Measurements from ENCODE around the gene KRTAP5-7.

KRTAP5-7 gene

GRCh38 chr11:71498091-71498490, 29.0 kb upstream of the KRTAP5-7 start:
- Histone ChIP-seq H3K27ac (no peak overlapping the region), H3K4me3 (no peak overlapping the region)
- TF ChIP-seq, protein P1, sequence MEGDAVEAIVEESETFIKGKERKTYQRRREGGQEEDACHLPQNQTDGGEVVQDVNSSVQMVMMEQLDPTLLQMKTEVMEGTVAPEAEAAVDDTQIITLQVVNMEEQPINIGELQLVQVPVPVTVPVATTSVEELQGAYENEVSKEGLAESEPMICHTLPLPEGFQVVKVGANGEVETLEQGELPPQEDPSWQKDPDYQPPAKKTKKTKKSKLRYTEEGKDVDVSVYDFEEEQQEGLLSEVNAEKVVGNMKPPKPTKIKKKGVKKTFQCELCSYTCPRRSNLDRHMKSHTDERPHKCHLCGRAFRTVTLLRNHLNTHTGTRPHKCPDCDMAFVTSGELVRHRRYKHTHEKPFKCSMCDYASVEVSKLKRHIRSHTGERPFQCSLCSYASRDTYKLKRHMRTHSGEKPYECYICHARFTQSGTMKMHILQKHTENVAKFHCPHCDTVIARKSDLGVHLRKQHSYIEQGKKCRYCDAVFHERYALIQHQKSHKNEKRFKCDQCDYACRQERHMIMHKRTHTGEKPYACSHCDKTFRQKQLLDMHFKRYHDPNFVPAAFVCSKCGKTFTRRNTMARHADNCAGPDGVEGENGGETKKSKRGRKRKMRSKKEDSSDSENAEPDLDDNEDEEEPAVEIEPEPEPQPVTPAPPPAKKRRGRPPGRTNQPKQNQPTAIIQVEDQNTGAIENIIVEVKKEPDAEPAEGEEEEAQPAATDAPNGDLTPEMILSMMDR (IDR thresholded peaks at IDR 0.05): no peak
- DNase-seq (ENCODE audit: low spot score): no peak

DNA sequence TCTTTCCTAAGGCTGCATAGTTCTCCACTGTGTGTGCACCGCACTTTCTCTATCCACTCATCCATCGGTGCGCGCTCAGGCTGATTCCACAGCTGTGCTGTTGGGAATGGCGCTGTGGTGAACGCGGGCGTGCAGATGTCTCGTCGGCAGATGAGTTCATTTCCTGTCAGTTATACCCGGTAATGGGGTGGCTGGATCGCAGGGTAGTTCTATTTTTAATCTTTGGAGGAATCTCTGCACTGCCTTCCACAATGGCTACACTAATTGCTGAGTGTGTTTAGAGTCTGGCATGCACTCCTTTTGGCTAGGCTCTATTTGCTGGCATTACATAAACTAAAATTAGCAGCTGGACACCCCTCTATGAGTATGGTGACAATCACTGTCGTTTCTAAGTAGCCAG, 27.9 kb upstream of the KRTAP5-7 start:
- Histone ChIP-seq H3K4me3 (no peak overlapping the region), H3K27ac (no peak overlapping the region)
- DNase-seq (ENCODE audit: low spot score): no peak
- TF ChIP-seq, protein P1 (IDR thresholded peaks at IDR 0.05): no peak

DNA sequence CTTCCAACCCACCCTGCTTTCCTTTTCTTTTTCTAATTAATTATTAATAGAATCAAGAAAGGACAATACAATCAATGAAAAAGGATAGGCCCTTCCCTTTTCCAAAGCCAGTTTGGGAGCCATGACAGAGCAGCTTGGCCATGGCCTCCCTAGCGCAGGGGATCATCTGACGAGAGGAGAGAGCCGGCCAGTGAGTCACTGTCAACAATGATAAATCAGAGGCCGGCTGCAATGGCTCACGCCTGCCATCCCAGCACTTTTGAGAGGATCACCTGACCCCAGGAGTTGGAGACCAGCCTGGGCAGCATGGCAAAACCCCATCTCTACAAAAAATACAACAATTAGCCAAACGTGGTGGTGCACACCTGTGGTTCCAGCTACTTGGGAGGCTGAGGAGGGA, 27.5 kb upstream of the KRTAP5-7 start:
- H3K4me3 ChIP-seq: no peak overlapping the region
- TF ChIP-seq, protein P1 (IDR thresholded peaks at IDR 0.05): no peak
- H3K27ac ChIP-seq: no peak overlapping the region
- DNase-seq (ENCODE audit: low spot score): no peak

GRCh38 chr11:71500601-71501021, 26.5 kb upstream of the KRTAP5-7 start:
- no peak overlapping the region for H3K27ac ChIP-seq
- H3K4me3 ChIP-seq: no peak overlapping the region
- no peak for DNase-seq (ENCODE audit: low spot score)
- TF ChIP-seq, protein P1 (IDR thresholded peaks at IDR 0.05): no peak

- DNase-seq (ENCODE audit: low spot score): no peak
- no peak overlapping the region for H3K27ac ChIP-seq
These were observed 25.7 kb upstream of the KRTAP5-7 start for GRCh38 chr11:71501071-71501985.

DNA sequence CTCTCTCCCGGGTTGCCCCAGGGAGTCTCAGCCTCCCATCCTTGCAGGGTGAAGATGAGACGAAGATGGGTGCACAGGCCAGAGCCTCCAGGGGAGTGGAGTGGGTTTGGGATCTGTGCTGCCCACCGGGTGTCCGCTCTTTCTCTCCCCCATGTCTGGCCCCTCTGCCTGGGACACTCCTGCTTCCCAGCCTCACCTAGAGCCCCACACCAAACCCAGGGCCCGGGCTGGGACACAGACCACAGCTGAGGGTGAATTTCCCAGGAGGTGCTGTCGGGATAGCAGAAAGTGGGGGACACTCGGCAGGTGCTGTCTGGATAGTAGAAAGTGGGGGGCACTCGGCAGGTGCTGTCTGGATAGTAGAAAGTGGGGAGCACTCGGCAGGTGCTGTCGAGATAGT, 25.0 kb upstream of the KRTAP5-7 start:
- Histone ChIP-seq H3K27ac (no peak overlapping the region), H3K4me3 (no peak overlapping the region)
- TF ChIP-seq, protein P1 (IDR thresholded peaks at IDR 0.05): no peak
- no peak for DNase-seq (ENCODE audit: low spot score)

More at GRCh38 chr11:71501071-71501985, 25.7 kb upstream of the KRTAP5-7 start:
- H3K4me3 ChIP-seq: no peak overlapping the region
- TF ChIP-seq, protein P1 (IDR thresholded peaks at IDR 0.05): no peak
